ENCODE data around the gene IKBIP.
A peak's percentile ranks its signal among the peaks of the same experiment; 100 is the strongest.

Gene IKBIP

GRCh38 chr12:98592825-98593322 lies 51.7 kb downstream of the IKBIP start:
- peak overlapping the region; percentile 97 for H3K27ac ChIP-seq (replicated peaks)
- no peak; the same call in 1 of the 2 replicates for TF ChIP-seq POLR2AphosphoS5 (IDR thresholded peaks at IDR 0.05; ENCODE audit: low read depth)
- TF ChIP-seq, protein P1, sequence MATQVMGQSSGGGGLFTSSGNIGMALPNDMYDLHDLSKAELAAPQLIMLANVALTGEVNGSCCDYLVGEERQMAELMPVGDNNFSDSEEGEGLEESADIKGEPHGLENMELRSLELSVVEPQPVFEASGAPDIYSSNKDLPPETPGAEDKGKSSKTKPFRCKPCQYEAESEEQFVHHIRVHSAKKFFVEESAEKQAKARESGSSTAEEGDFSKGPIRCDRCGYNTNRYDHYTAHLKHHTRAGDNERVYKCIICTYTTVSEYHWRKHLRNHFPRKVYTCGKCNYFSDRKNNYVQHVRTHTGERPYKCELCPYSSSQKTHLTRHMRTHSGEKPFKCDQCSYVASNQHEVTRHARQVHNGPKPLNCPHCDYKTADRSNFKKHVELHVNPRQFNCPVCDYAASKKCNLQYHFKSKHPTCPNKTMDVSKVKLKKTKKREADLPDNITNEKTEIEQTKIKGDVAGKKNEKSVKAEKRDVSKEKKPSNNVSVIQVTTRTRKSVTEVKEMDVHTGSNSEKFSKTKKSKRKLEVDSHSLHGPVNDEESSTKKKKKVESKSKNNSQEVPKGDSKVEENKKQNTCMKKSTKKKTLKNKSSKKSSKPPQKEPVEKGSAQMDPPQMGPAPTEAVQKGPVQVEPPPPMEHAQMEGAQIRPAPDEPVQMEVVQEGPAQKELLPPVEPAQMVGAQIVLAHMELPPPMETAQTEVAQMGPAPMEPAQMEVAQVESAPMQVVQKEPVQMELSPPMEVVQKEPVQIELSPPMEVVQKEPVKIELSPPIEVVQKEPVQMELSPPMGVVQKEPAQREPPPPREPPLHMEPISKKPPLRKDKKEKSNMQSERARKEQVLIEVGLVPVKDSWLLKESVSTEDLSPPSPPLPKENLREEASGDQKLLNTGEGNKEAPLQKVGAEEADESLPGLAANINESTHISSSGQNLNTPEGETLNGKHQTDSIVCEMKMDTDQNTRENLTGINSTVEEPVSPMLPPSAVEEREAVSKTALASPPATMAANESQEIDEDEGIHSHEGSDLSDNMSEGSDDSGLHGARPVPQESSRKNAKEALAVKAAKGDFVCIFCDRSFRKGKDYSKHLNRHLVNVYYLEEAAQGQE (IDR thresholded peaks at IDR 0.05; ENCODE audit: insufficient replicate concordance, low read depth): peak; percentile 41
- H3K4me3 ChIP-seq (replicated peaks; ENCODE audit: insufficient read depth, low read length): peak overlapping the region; percentile 85
- H3K27me3 ChIP-seq (ENCODE audit: insufficient read depth, poor library complexity, severe bottlenecking): no peaks in the 10 kb centered on the region
- peak in 1 of 2 experiments; percentile 30 for DNase-seq (ENCODE audit: low read depth in 1 of 2, low spot score in 1 of 2)

DNA sequence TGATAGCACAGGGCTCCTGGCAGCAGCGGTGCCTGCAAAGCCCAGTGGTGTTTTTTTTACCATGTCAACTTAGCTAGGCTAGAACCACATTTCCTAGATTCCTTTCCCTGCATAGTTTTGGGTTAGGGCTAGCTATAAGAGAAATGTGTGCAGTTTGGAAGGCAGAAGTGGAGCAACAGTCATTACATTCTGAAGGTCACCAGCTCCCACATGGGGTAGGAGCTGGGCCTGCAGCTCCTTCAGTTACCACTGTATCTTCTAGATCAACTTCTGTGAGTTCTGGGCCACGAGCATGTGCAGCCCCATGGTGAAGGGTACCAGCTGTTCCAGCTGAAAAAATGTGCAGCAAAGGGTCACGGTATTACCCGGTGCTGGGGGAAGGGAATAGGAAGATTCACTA lies 53.4 kb downstream of the IKBIP start:
- TF ChIP-seq GABPA (IDR thresholded peaks at IDR 0.05; ENCODE audit: low read depth): no peak
- no peak for TF ChIP-seq SPI1 (IDR thresholded peaks at IDR 0.05; ENCODE audit: borderline replicate concordance, low read depth)
- TF ChIP-seq, protein P1 (IDR thresholded peaks at IDR 0.05; ENCODE audit: insufficient replicate concordance, low read depth): no peak
- TF ChIP-seq POLR2AphosphoS5 (IDR thresholded peaks at IDR 0.05; ENCODE audit: low read depth): no peak
- TF ChIP-seq, protein P2, sequence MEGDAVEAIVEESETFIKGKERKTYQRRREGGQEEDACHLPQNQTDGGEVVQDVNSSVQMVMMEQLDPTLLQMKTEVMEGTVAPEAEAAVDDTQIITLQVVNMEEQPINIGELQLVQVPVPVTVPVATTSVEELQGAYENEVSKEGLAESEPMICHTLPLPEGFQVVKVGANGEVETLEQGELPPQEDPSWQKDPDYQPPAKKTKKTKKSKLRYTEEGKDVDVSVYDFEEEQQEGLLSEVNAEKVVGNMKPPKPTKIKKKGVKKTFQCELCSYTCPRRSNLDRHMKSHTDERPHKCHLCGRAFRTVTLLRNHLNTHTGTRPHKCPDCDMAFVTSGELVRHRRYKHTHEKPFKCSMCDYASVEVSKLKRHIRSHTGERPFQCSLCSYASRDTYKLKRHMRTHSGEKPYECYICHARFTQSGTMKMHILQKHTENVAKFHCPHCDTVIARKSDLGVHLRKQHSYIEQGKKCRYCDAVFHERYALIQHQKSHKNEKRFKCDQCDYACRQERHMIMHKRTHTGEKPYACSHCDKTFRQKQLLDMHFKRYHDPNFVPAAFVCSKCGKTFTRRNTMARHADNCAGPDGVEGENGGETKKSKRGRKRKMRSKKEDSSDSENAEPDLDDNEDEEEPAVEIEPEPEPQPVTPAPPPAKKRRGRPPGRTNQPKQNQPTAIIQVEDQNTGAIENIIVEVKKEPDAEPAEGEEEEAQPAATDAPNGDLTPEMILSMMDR (IDR thresholded peaks at IDR 0.05; ENCODE audit: insufficient read depth, low read length): no peak
- DNase-seq (ENCODE audit: low read depth in 1 of 2, low spot score in 1 of 2): peak in 1 of 2 experiments; percentile 48
- H3K27me3 ChIP-seq (ENCODE audit: insufficient read depth, poor library complexity, severe bottlenecking): no peaks in the 10 kb centered on the region
- no peak overlapping the region for H3K4me3 ChIP-seq (replicated peaks; ENCODE audit: insufficient read depth, low read length)
- H3K27ac ChIP-seq (replicated peaks): no peak overlapping the region

DNA sequence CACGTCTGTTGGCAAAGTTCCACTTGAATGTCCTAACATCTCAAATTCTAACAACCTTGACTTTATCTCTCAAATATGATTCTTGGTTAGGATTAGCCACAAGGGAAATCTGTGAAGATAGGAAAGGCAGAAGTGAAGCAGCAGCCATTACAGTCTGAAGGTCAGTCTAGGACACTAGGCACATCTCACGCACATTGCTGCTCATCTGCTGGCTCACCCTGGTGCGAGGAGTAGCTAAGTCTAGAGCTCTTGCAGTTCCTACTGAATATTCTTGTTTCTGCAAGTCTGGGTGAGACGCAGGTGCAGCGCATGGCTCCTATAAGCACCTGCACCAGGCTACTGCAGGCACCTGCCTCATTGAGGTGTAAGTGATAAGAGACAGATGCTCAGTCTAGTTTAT lies 57.5 kb downstream of the IKBIP start:
- Histone ChIP-seq H3K4me3 (replicated peaks; ENCODE audit: insufficient read depth, low read length) (no peak overlapping the region), H3K27ac (replicated peaks) (no peak overlapping the region), H3K27me3 (ENCODE audit: insufficient read depth, poor library complexity, severe bottlenecking) (no peaks in the 10 kb centered on the region)
- TF ChIP-seq POLR2AphosphoS5 (IDR thresholded peaks at IDR 0.05; ENCODE audit: low read depth): no peak
- TF ChIP-seq SPI1 (IDR thresholded peaks at IDR 0.05; ENCODE audit: borderline replicate concordance, low read depth): no peak
- TF ChIP-seq, protein P2 (IDR thresholded peaks at IDR 0.05; ENCODE audit: insufficient read depth, low read length): no peak
- TF ChIP-seq, protein P1 (IDR thresholded peaks at IDR 0.05; ENCODE audit: insufficient replicate concordance, low read depth): no peak
- no peak for TF ChIP-seq GABPA (IDR thresholded peaks at IDR 0.05; ENCODE audit: low read depth)
- no peak for DNase-seq (ENCODE audit: low read depth in 1 of 2, low spot score in 1 of 2)

Measured in HL-60 (cell line).